Measurements from ENCODE around the gene SYNE1.
"Not testable (repeated sequence)": the region's sequence is repeated elsewhere in the genome, so short reads cannot be mapped to it uniquely, and the experiment has no call there.

SYNE1 gene

GRCh38 chr6:152474354-152474753 is 162.8 kb downstream of the SYNE1 start:
- DNase-seq: no peak

GRCh38 chr6:152472325-152472724 is 164.8 kb downstream of the SYNE1 start:
- DNase-seq: no peak

GRCh38 chr6:152471456-152472265 is 165.5 kb downstream of the SYNE1 start:
- DNase-seq: no peak

- no peak for DNase-seq
Observed at GRCh38 chr6:152463164-152463563, 174.0 kb downstream of the SYNE1 start.

GRCh38 chr6:152462716-152463115 is 174.4 kb downstream of the SYNE1 start:
- DNase-seq: no peak

GRCh38 chr6:152461556-152461955 is 175.6 kb downstream of the SYNE1 start:
- DNase-seq: no peak

- no peak for DNase-seq
Observed at GRCh38 chr6:152458648-152459644, 178.2 kb downstream of the SYNE1 start.

GRCh38 chr6:152457949-152458624 is 179.1 kb downstream of the SYNE1 start:
- DNase-seq: no peak

- no peak for DNase-seq
Observed at GRCh38 chr6:152454003-152454402, 183.2 kb downstream of the SYNE1 start.

- no peak for DNase-seq
Observed at GRCh38 chr6:152453421-152453820, 183.7 kb downstream of the SYNE1 start.

GRCh38 chr6:152452639-152453038 is 184.5 kb downstream of the SYNE1 start:
- DNase-seq: no peak

GRCh38 chr6:152450519-152450918 is 186.6 kb downstream of the SYNE1 start:
- DNase-seq: no peak

GRCh38 chr6:152441902-152442301 is 195.3 kb downstream of the SYNE1 start:
- no peak for DNase-seq

- no peak for DNase-seq
Observed at GRCh38 chr6:152435816-152436215, 201.3 kb downstream of the SYNE1 start.

- DNase-seq: no peak
Observed at GRCh38 chr6:152432758-152433157, 204.4 kb downstream of the SYNE1 start.

GRCh38 chr6:152428126-152428525 is 209.0 kb downstream of the SYNE1 start:
- no peak for DNase-seq

GRCh38 chr6:152426276-152426675 is 210.9 kb downstream of the SYNE1 start:
- no peak for DNase-seq

GRCh38 chr6:152423216-152424103 is 213.7 kb downstream of the SYNE1 start:
- DNase-seq: no peak

GRCh38 chr6:152421496-152421895 is 215.7 kb downstream of the SYNE1 start:
- not testable (repeated sequence) for DNase-seq

- DNase-seq: no peak
Observed at GRCh38 chr6:152420696-152421095, 216.5 kb downstream of the SYNE1 start.

GRCh38 chr6:152418551-152418950 is 218.6 kb downstream of the SYNE1 start:
- DNase-seq: no peak

GRCh38 chr6:152416652-152417051 is 220.5 kb downstream of the SYNE1 start:
- no peak for DNase-seq

All from T1000 (cell line).